Liver (tissue), 9 donors: ENCODE data around the gene TBX5. TPM values are rescaled to one million over a fixed set of nuclear protein-coding genes. Genes with fewer than 3 reads are reported as not detected.

Source experiments
- DNase-seq: peaks from one replicate; pipeline ENCODE4 v3.0.0-alpha.2; 2017; ENCODE audit warnings: low spot score
- H3K27ac ChIP-seq, 2 donors: one replicate each; pipeline ENCODE4 v1.7.0; 2013; ENCODE audit warnings: inconsistent platforms in 2 of 2, low read length in 2 of 2, control low read depth in 1 of 2, low read depth in 1 of 2, mild to moderate bottlenecking in 1 of 2
- H3K27me3 ChIP-seq, 4 donors: one replicate each; pipeline versions ENCODE4 v1.6.1 to v1.7.0; 2013; ENCODE audit warnings: low read length in 3 of 4, inconsistent platforms in 1 of 4, mild to moderate bottlenecking in 1 of 4, moderate library complexity in 1 of 4; ENCODE audit not compliant: control insufficient read depth in 4 of 4, insufficient read depth in 4 of 4
- H3K36me3 ChIP-seq, 4 donors: one replicate each; pipeline versions ENCODE4 v1.6.1 to v1.7.0; 2013; ENCODE audit warnings: low read length in 3 of 4, mild to moderate bottlenecking in 3 of 4, low read depth in 1 of 4, moderate library complexity in 1 of 4; ENCODE audit not compliant: control insufficient read depth in 4 of 4, insufficient read depth in 3 of 4
- H3K4me1 ChIP-seq, 4 donors: one replicate each; pipeline versions ENCODE4 v1.6.1 to v1.7.0; 2013; ENCODE audit warnings: low read length in 3 of 4, mild to moderate bottlenecking in 3 of 4, moderate library complexity in 1 of 4; ENCODE audit not compliant: control insufficient read depth in 4 of 4, insufficient read depth in 4 of 4
- H3K4me3 ChIP-seq, 3 donors: one replicate each; pipeline versions ENCODE4 v1.6.1 to v1.7.0; 2013; ENCODE audit warnings: low read length in 3 of 3, control low read depth in 1 of 3, low read depth in 1 of 3, mild to moderate bottlenecking in 1 of 3
- H3K9ac ChIP-seq, 2 donors: one replicate each; pipeline ENCODE4 v1.7.0; 2013; ENCODE audit warnings: low read length in 2 of 2, mild to moderate bottlenecking in 2 of 2, moderate library complexity in 2 of 2, control low read depth in 1 of 2, low read depth in 1 of 2
- H3K9me3 ChIP-seq, 4 donors: one replicate each; pipeline versions ENCODE4 v1.6.1 to v1.7.0; 2013; ENCODE audit warnings: low read length in 3 of 4; ENCODE audit not compliant: control insufficient read depth in 4 of 4
- EGR1 ChIP-seq, 2 donors: IDR thresholded peaks; 2 replicates each; pipeline ENCODE4 v1.6.1; 2016 to 2018; ENCODE audit warnings: antibody characterized with exemption in 2 of 2, low read depth in 2 of 2
- FOXA2 ChIP-seq: IDR thresholded peaks from 2 replicates; pipeline ENCODE4 v1.6.1; 2016; ENCODE audit warnings: antibody characterized with exemption
- GABPA ChIP-seq, 2 donors: IDR thresholded peaks in 1 of 2; conservative IDR thresholded peaks in 1 of 2; 2 replicates each; pipeline ENCODE4 v1.6.1; 2016; ENCODE audit warnings: antibody characterized with exemption in 2 of 2, mild to moderate bottlenecking in 1 of 2, moderate library complexity in 1 of 2
- HNF4A ChIP-seq, 2 donors: conservative IDR thresholded peaks; 2 replicates each; pipeline ENCODE4 v1.6.1; 2016; ENCODE audit warnings: antibody characterized with exemption in 2 of 2, mild to moderate bottlenecking in 2 of 2
- HNF4G ChIP-seq: IDR thresholded peaks from 2 replicates; pipeline ENCODE4 v1.6.1; 2016; ENCODE audit warnings: antibody characterized with exemption
- JUND ChIP-seq, 2 donors: IDR thresholded peaks; 2 replicates each; pipeline ENCODE4 v1.6.1; 2016; ENCODE audit warnings: antibody characterized with exemption in 2 of 2
- NR2F2 ChIP-seq: IDR thresholded peaks from 2 replicates; pipeline ENCODE4 v1.6.1; 2016; ENCODE audit warnings: antibody characterized with exemption
- RAD21 ChIP-seq, 2 donors: IDR thresholded peaks; 2 replicates each; pipeline ENCODE4 v1.6.1; 2016; ENCODE audit warnings: antibody characterized with exemption in 2 of 2, mild to moderate bottlenecking in 2 of 2
- RXRA ChIP-seq, 2 donors: IDR thresholded peaks; 2 replicates each; pipeline ENCODE4 v1.6.1; 2017 to 2018; ENCODE audit warnings: antibody characterized with exemption in 2 of 2, mild to moderate bottlenecking in 1 of 2
- SP1 ChIP-seq: IDR thresholded peaks from 2 replicates; pipeline ENCODE4 v1.6.1; 2018; ENCODE audit warnings: antibody characterized with exemption, mild to moderate bottlenecking
- TAF1 ChIP-seq: conservative IDR thresholded peaks from 2 replicates; pipeline ENCODE4 v1.6.1; 2016; ENCODE audit warnings: antibody characterized with exemption, mild to moderate bottlenecking
- YY1 ChIP-seq: IDR thresholded peaks from 2 replicates; pipeline ENCODE4 v1.6.1; 2016; ENCODE audit warnings: antibody characterized with exemption, mild to moderate bottlenecking
- WGBS: extraction: QIAGEN DNeasy Blood & Tissue Kit; methylation state at CpG from one replicate; pipeline ENCODE4 v1.1.7; 2013; 5-methylcytosine and 5-hydroxymethylcytosine counted together
- polyA plus RNA-seq, 2 donors: library from polyadenylated mRNA; stranded (reverse) in 1 of 2; unstranded in 1 of 2; fragments of 200-250 nt in 1 of 2; fragments of >200 nt in 1 of 2; fragmentation: Nextera tagmentation in 1 of 2; extraction: Ambion mirVana in 1 of 2; gene quantifications; one replicate each; pipeline versions ENCODE4 v1.2.1 to v1.2.3, GENCODE V29; 2013 to 2015
- total RNA-seq, 2 donors: library from RNA; depleted of rRNA; stranded (reverse); fragments of >200 nt; gene quantifications; one replicate each; pipeline ENCODE4 v1.2.3, GENCODE V29; 2014
- TF ChIP-seq, protein P1 (sequence below): fragments of 150-350 bp; IDR thresholded peaks from 2 replicates; pipeline ENCODE4 v1.5.1; 2017; ENCODE audit warnings: improper control_type of control experiment, low read depth, low read length; ENCODE audit not compliant: missing input control
- TF ChIP-seq, protein P2 (sequence below): IDR thresholded peaks from 2 replicates; pipeline ENCODE4 v1.6.1; 2016; ENCODE audit warnings: antibody characterized with exemption
- TF ChIP-seq, protein P3 (sequence below): IDR thresholded peaks from 2 replicates; pipeline ENCODE4 v1.6.1; 2016; ENCODE audit warnings: antibody characterized with exemption, mild to moderate bottlenecking
- TF ChIP-seq, protein P4 (sequence below): IDR thresholded peaks from 2 replicates; pipeline ENCODE4 v1.6.1; 2016; ENCODE audit warnings: antibody characterized with exemption
- donor health status: healthy.
- donor health status: healthy.
- donor health status: healthy.
- donor health status: healthy.
- donor health status: healthy.

Gene TBX5
- total and polyA plus RNA-seq, 4 donors: 0.03 TPM; not detected in 3

DNA sequence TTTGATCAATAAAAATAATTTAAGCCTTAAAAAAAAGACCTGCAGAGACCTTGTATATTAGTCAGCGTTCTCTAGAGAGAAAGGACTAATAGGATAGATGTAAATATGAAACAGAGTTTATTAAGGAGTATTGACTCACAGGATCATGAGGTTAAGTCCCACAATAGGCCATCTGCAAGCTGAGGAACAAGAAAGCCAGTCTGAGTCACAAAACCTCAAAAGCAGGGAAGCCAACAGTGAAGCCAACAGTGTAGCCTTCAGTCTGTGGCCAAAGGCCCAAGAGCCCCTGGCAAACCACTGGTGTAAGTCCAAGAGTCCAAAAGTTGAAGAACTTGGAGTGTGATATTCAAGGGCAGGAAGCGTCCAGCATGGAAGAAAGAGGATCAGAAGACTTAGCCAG lies 66.3 kb downstream of the TBX5 start (continued):
- TF ChIP-seq, protein P1, sequence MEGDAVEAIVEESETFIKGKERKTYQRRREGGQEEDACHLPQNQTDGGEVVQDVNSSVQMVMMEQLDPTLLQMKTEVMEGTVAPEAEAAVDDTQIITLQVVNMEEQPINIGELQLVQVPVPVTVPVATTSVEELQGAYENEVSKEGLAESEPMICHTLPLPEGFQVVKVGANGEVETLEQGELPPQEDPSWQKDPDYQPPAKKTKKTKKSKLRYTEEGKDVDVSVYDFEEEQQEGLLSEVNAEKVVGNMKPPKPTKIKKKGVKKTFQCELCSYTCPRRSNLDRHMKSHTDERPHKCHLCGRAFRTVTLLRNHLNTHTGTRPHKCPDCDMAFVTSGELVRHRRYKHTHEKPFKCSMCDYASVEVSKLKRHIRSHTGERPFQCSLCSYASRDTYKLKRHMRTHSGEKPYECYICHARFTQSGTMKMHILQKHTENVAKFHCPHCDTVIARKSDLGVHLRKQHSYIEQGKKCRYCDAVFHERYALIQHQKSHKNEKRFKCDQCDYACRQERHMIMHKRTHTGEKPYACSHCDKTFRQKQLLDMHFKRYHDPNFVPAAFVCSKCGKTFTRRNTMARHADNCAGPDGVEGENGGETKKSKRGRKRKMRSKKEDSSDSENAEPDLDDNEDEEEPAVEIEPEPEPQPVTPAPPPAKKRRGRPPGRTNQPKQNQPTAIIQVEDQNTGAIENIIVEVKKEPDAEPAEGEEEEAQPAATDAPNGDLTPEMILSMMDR: no peak
- TF ChIP-seq JUND (IDR thresholded peaks at IDR 0.05) (no peak), TAF1 (no peak), NR2F2 (no peak), EGR1 (IDR thresholded peaks at IDR 0.05; ENCODE audit: low read depth in 2 of 2) (no peak), RAD21 (IDR thresholded peaks at IDR 0.05) (no peak), HNF4A (conservative IDR thresholded peaks at IDR 0.05) (no peak), HNF4G (no peak)

DNA sequence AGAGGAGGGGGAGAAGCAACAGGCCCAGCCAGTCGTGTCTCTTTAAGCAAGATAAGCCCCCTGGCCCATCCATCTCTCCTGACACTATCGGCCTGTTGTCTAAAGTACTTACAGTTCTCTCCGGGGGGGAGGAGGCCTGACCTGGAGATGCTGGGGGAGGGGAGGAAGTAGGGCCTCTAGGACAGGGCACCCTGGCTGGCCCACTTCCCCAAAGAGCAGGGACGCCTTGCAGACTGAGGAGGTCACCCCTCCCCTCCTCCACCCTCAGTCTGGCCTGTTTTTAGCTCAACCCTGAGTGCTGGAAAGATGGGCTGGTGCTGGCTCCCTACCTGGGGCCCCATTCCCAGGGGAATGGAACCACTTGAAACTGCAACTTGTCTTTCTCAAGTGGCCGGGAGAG lies 70.3 kb downstream of the TBX5 start:
- H3K9me3 ChIP-seq: peaks cover 0 to 2% (median 0%) of the 10 kb centered on the region in 4 donors
- no peaks in the 10 kb centered on the region for H3K4me1 ChIP-seq
- H3K9ac ChIP-seq: no peak overlapping the region
- DNase-seq: no peak
- no peak for TF ChIP-seq NR2F2
- TF ChIP-seq HNF4G: no peak
- TF ChIP-seq, protein P2, sequence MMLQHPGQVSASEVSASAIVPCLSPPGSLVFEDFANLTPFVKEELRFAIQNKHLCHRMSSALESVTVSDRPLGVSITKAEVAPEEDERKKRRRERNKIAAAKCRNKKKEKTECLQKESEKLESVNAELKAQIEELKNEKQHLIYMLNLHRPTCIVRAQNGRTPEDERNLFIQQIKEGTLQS: no peak
- no peak for TF ChIP-seq HNF4A (conservative IDR thresholded peaks at IDR 0.05)
- TF ChIP-seq RAD21 (IDR thresholded peaks at IDR 0.05): no peak
- TF ChIP-seq, protein P3, sequence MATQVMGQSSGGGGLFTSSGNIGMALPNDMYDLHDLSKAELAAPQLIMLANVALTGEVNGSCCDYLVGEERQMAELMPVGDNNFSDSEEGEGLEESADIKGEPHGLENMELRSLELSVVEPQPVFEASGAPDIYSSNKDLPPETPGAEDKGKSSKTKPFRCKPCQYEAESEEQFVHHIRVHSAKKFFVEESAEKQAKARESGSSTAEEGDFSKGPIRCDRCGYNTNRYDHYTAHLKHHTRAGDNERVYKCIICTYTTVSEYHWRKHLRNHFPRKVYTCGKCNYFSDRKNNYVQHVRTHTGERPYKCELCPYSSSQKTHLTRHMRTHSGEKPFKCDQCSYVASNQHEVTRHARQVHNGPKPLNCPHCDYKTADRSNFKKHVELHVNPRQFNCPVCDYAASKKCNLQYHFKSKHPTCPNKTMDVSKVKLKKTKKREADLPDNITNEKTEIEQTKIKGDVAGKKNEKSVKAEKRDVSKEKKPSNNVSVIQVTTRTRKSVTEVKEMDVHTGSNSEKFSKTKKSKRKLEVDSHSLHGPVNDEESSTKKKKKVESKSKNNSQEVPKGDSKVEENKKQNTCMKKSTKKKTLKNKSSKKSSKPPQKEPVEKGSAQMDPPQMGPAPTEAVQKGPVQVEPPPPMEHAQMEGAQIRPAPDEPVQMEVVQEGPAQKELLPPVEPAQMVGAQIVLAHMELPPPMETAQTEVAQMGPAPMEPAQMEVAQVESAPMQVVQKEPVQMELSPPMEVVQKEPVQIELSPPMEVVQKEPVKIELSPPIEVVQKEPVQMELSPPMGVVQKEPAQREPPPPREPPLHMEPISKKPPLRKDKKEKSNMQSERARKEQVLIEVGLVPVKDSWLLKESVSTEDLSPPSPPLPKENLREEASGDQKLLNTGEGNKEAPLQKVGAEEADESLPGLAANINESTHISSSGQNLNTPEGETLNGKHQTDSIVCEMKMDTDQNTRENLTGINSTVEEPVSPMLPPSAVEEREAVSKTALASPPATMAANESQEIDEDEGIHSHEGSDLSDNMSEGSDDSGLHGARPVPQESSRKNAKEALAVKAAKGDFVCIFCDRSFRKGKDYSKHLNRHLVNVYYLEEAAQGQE: no peak
- no peak for TF ChIP-seq FOXA2
- TF ChIP-seq SP1: no peak
- TF ChIP-seq GABPA (IDR thresholded peaks at IDR 0.05 in 1 of 2, conservative IDR thresholded peaks at IDR 0.05 in 1 of 2): no peak
- TF ChIP-seq, protein P4, sequence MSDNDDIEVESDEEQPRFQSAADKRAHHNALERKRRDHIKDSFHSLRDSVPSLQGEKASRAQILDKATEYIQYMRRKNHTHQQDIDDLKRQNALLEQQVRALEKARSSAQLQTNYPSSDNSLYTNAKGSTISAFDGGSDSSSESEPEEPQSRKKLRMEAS: no peak
- TF ChIP-seq, protein P1: no peak
- no peak for TF ChIP-seq YY1
- TF ChIP-seq RXRA (IDR thresholded peaks at IDR 0.05): no peak
- TF ChIP-seq EGR1 (IDR thresholded peaks at IDR 0.05; ENCODE audit: low read depth in 2 of 2): no peak
- TF ChIP-seq TAF1: no peak
- H3K36me3 ChIP-seq: no peaks in the 10 kb centered on the region
- peaks cover 0 to 4% (median 0%) of the 10 kb centered on the region in 4 donors for H3K27me3 ChIP-seq
- WGBS: 23% methylated on average over 5 of the region's 5 CpGs
- no peak overlapping the region for H3K4me3 ChIP-seq
- H3K27ac ChIP-seq: no peak overlapping the region
